Activated naive CD4-positive, alpha-beta T cell treated with anti-CD3 and anti-CD28 coated beads for 36 hours (primary cell): ENCODE data around the gene TIMM22. TPM values are rescaled to one million over a fixed set of nuclear protein-coding genes. Genes with fewer than 3 reads are reported as not detected.
"Not testable (repeated sequence)": the region's sequence is repeated elsewhere in the genome, so short reads cannot be mapped to it uniquely, and the experiment has no call there.

Experiments
- CTCF ChIA-PET: fragments of 350-600 bp; sonication (Branson Sonifier 250); formaldehyde crosslinking; loops from one replicate; lab custom pipeline; 2021; ENCODE audit warnings: antibody characterized with exemption; lab: Charles Lee
- DNase-seq: peaks from one replicate; pipeline ENCODE4 v3.0.0-alpha.2; 2020
- H3K27ac Mint-ChIP-seq: one replicate; pipeline ENCODE4 v1.8.0; 2021; ENCODE audit warnings: mild to moderate bottlenecking, mixed read lengths
- H3K27me3 Mint-ChIP-seq: one replicate; pipeline ENCODE4 v1.8.0; 2021; ENCODE audit warnings: low read depth, mixed read lengths
- H3K36me3 Mint-ChIP-seq: one replicate; pipeline ENCODE4 v1.8.0; 2021; ENCODE audit warnings: low read depth, mixed read lengths
- H3K4me1 Mint-ChIP-seq: one replicate; pipeline ENCODE4 v1.8.0; 2021; ENCODE audit warnings: low read depth, mixed read lengths
- H3K4me3 Mint-ChIP-seq: one replicate; pipeline ENCODE4 v1.8.0; 2021; ENCODE audit warnings: mild to moderate bottlenecking, moderate library complexity, mixed read lengths
- H3K9me3 Mint-ChIP-seq: one replicate; pipeline ENCODE4 v1.8.0; 2021; ENCODE audit warnings: mixed read lengths
- intact Hi-C: fragments of 100-400 bp; cut with micrococcal nuclease; formaldehyde crosslinking; loops from one replicate; pipeline ENCODE4 v1.15.1; 2023
- total RNA-seq, 2 experiments: library from RNA; stranded (reverse); gene quantifications; one replicate each; pipeline ENCODE4 v1.2.3, GENCODE V29; 2021

Gene TIMM22
- total RNA-seq, 2 experiments from 2014 or later: 7.3 to 7.4 TPM

GRCh38 chr17:995324-995723 is 1.6 kb upstream of the TIMM22 start:
- not testable (repeated sequence) for H3K4me3 Mint-ChIP-seq
- peaks cover 22% of the 10 kb centered on the region for H3K4me1 Mint-ChIP-seq

GRCh38 chr17:998111-998510 is 1.2 kb downstream of the TIMM22 start:
- no peak for DNase-seq
- Mint-ChIP-seq H3K27ac (no peak overlapping the region), H3K9me3 (peaks cover 14% of the 10 kb centered on the region), H3K4me3 (peak overlapping the region; percentile 90), H3K27me3 (no peaks in the 10 kb centered on the region), H3K36me3 (peaks cover 27% of the 10 kb centered on the region), H3K4me1 (peaks cover 26% of the 10 kb centered on the region)
- intact Hi-C loops: loop anchor here (2.0 to 5.0 kb wide), 2 partner anchors 59 to 109 kb away; no protein-coding TSS in a partner anchor
- CTCF ChIA-PET: interaction anchor here (2.0 to 2.7 kb wide), 2 partner anchors 18 to 199 kb away, joined by 4 to 13 read pairs; partner anchors contain the start of gene NXN

More at GRCh38 chr17:995324-995723, 1.6 kb upstream of the TIMM22 start:
- Mint-ChIP-seq H3K36me3 (peaks cover 10% of the 10 kb centered on the region), H3K9me3 (peaks cover 15% of the 10 kb centered on the region)
- intact Hi-C loops: loop anchor here (5.0 kb wide), 1 partner anchor 112 kb away; no protein-coding TSS in a partner anchor
- CTCF ChIA-PET: interaction anchor here (2.7 kb wide), 1 partner anchor 15 kb away, joined by 13 read pairs; the partner anchor contains the start of gene NXN
- not testable (repeated sequence) for H3K27ac Mint-ChIP-seq, DNase-seq, H3K27me3 Mint-ChIP-seq

GRCh38 chr17:1000597-1001461 is 3.9 kb downstream of the TIMM22 start:
- no peaks in the 10 kb centered on the region for H3K27me3 Mint-ChIP-seq
- intact Hi-C loops: no loop called here
- CTCF ChIA-PET: interaction anchor here (0.5 to 1.9 kb wide), 2 partner anchors 20 to 25 kb away, joined by 5 to 9 read pairs; no protein-coding TSS in a partner anchor
- H3K4me3 Mint-ChIP-seq: no peak overlapping the region
- no peaks in the 10 kb centered on the region for H3K9me3 Mint-ChIP-seq
- peaks cover 34% of the 10 kb centered on the region for H3K4me1 Mint-ChIP-seq
- H3K36me3 Mint-ChIP-seq: peaks cover 26% of the 10 kb centered on the region
- H3K27ac Mint-ChIP-seq: peak overlapping the region; percentile 53
- DNase-seq: no peak

- intact Hi-C loops: no loop called here
- Mint-ChIP-seq H3K27ac (peak overlapping the region; percentile 66), H3K4me1 (peaks cover 33% of the 10 kb centered on the region), H3K9me3 (no peaks in the 10 kb centered on the region), H3K4me3 (no peak overlapping the region), H3K36me3 (peaks cover 26% of the 10 kb centered on the region), H3K27me3 (no peaks in the 10 kb centered on the region)
- CTCF ChIA-PET: no interaction called here
- DNase-seq: no peak
These were observed 4.9 kb downstream of the TIMM22 start for GRCh38 chr17:1001640-1002411.

GRCh38 chr17:1002412-1002753 is 5.5 kb downstream of the TIMM22 start:
- H3K27me3 Mint-ChIP-seq: no peaks in the 10 kb centered on the region
- H3K4me3 Mint-ChIP-seq: no peak overlapping the region
- H3K4me1 Mint-ChIP-seq: peaks cover 31% of the 10 kb centered on the region
- intact Hi-C loops: no loop called here
- H3K36me3 Mint-ChIP-seq: peaks cover 26% of the 10 kb centered on the region
- CTCF ChIA-PET: no interaction called here
- no peak for DNase-seq
- H3K27ac Mint-ChIP-seq: peak overlapping the region; percentile 66
- H3K9me3 Mint-ChIP-seq: no peaks in the 10 kb centered on the region

- no peak overlapping the region for H3K4me3 Mint-ChIP-seq
- H3K9me3 Mint-ChIP-seq: no peaks in the 10 kb centered on the region
- no peak overlapping the region for H3K27ac Mint-ChIP-seq
- no peaks in the 10 kb centered on the region for H3K27me3 Mint-ChIP-seq
- intact Hi-C loops: no loop called here
- CTCF ChIA-PET: no interaction called here
- no peak for DNase-seq
- peaks cover 26% of the 10 kb centered on the region for H3K36me3 Mint-ChIP-seq
- H3K4me1 Mint-ChIP-seq: peaks cover 28% of the 10 kb centered on the region
These were observed 6.0 kb downstream of the TIMM22 start for GRCh38 chr17:1002771-1003555.

GRCh38 chr17:1003633-1003971 is 6.7 kb downstream of the TIMM22 start:
- no peak overlapping the region for H3K27ac Mint-ChIP-seq
- H3K27me3 Mint-ChIP-seq: no peaks in the 10 kb centered on the region
- H3K36me3 Mint-ChIP-seq: peaks cover 26% of the 10 kb centered on the region
- intact Hi-C loops: no loop called here
- H3K4me3 Mint-ChIP-seq: no peak overlapping the region
- DNase-seq: no peak
- H3K9me3 Mint-ChIP-seq: no peaks in the 10 kb centered on the region
- H3K4me1 Mint-ChIP-seq: peaks cover 21% of the 10 kb centered on the region
- CTCF ChIA-PET: no interaction called here

- DNase-seq: no peak
- Mint-ChIP-seq H3K9me3 (no peaks in the 10 kb centered on the region), H3K4me1 (peaks cover 16% of the 10 kb centered on the region), H3K27me3 (no peaks in the 10 kb centered on the region), H3K27ac (no peak overlapping the region), H3K4me3 (no peak overlapping the region), H3K36me3 (peaks cover 25% of the 10 kb centered on the region)
- intact Hi-C loops: no loop called here
- CTCF ChIA-PET: no interaction called here
These were observed 7.2 kb downstream of the TIMM22 start for GRCh38 chr17:1003972-1004768.

- Mint-ChIP-seq H3K36me3 (peaks cover 20% of the 10 kb centered on the region), H3K27me3 (no peaks in the 10 kb centered on the region), H3K27ac (peak overlapping the region; percentile 28), H3K9me3 (no peaks in the 10 kb centered on the region), H3K4me1 (peaks cover 14% of the 10 kb centered on the region), H3K4me3 (no peak overlapping the region)
- DNase-seq: no peak
- intact Hi-C loops: no loop called here
- CTCF ChIA-PET: no interaction called here
These were observed 7.9 kb downstream of the TIMM22 start for GRCh38 chr17:1004769-1005295.

GRCh38 chr17:1005361-1005946 is 8.5 kb downstream of the TIMM22 start:
- no peak overlapping the region for H3K27ac Mint-ChIP-seq
- H3K9me3 Mint-ChIP-seq: no peaks in the 10 kb centered on the region
- H3K4me1 Mint-ChIP-seq: peaks cover 12% of the 10 kb centered on the region
- H3K4me3 Mint-ChIP-seq: no peak overlapping the region
- peaks cover 16% of the 10 kb centered on the region for H3K36me3 Mint-ChIP-seq
- no peak for DNase-seq
- CTCF ChIA-PET: no interaction called here
- intact Hi-C loops: no loop called here
- no peaks in the 10 kb centered on the region for H3K27me3 Mint-ChIP-seq

GRCh38 chr17:1006054-1006453 is 9.1 kb downstream of the TIMM22 start:
- Mint-ChIP-seq H3K27me3 (no peaks in the 10 kb centered on the region), H3K27ac (no peak overlapping the region), H3K4me1 (peaks cover 9% of the 10 kb centered on the region), H3K4me3 (no peak overlapping the region), H3K36me3 (peaks cover 10% of the 10 kb centered on the region), H3K9me3 (no peaks in the 10 kb centered on the region)
- no peak for DNase-seq
- CTCF ChIA-PET: no interaction called here
- intact Hi-C loops: no loop called here
